Activated CD4-positive, alpha-beta T cell treated with anti-CD3 and anti-CD28 coated beads for 36 hours (primary cell): Measurements from ENCODE around the gene CFAP100. TPM values are rescaled to one million over a fixed set of nuclear protein-coding genes. Genes with fewer than 3 reads are reported as not detected.

Experiments
- ATAC-seq: fragments of 200-7000 bp; cut with Tn5 transposase; one replicate; pipeline ENCODE4 v1.10.0; 2021; ENCODE audit warnings: mild to moderate bottlenecking, moderate library complexity
- CTCF ChIA-PET: fragments of 350-600 bp; sonication (Branson Sonifier 250); formaldehyde crosslinking; loops from one replicate; lab custom pipeline; 2021; ENCODE audit warnings: antibody characterized with exemption; lab: Charles Lee
- POLR2A ChIA-PET: fragments of 350-600 bp; sonication (Branson Sonifier 250); formaldehyde crosslinking; loops from one replicate; lab custom pipeline; 2021; ENCODE audit warnings: antibody characterized with exemption, inconsistent platforms; lab: Charles Lee
- DNase-seq: peaks from one replicate; pipeline ENCODE4 v3.0.0-alpha.2; 2020
- H3K27ac Mint-ChIP-seq: one replicate; pipeline ENCODE4 v1.8.0; 2021; ENCODE audit warnings: mixed read lengths
- H3K27me3 Mint-ChIP-seq: one replicate; pipeline ENCODE4 v1.8.0; 2021; ENCODE audit warnings: mixed read lengths
- H3K36me3 Mint-ChIP-seq: one replicate; pipeline ENCODE4 v1.8.0; 2021; ENCODE audit warnings: low read depth, mixed read lengths
- H3K4me1 Mint-ChIP-seq: one replicate; pipeline ENCODE4 v1.8.0; 2021; ENCODE audit warnings: mixed read lengths
- H3K4me3 Mint-ChIP-seq: one replicate; pipeline ENCODE4 v1.8.0; 2021; ENCODE audit warnings: mild to moderate bottlenecking, moderate library complexity, mixed read lengths
- H3K9me3 Mint-ChIP-seq: one replicate; pipeline ENCODE4 v1.8.0; 2021; ENCODE audit warnings: low read depth, mixed read lengths
- intact Hi-C, 2 experiments: fragments of 100-400 bp; cut with DNase I in 1 of 2; cut with micrococcal nuclease in 1 of 2; formaldehyde crosslinking; loops; one replicate each; pipeline versions ENCODE4 v1.14.2 to v1.15.1; 2022 to 2024; cut with DNase I, micrococcal nuclease
- total RNA-seq, 2 experiments: library from RNA; stranded (reverse); gene quantifications; one replicate each; pipeline ENCODE4 v1.2.3, GENCODE V29; 2021

CFAP100 gene
- total RNA-seq, 2 experiments from 2014 or later, result not detected

GRCh38 chr3:126450219-126450618 lies 55.5 kb downstream of the CFAP100 start:
- POLR2A ChIA-PET, result no interaction called here
- H3K4me3 Mint-ChIP-seq, result no peak overlapping the region
- H3K27me3 Mint-ChIP-seq, result no peaks in the 10 kb centered on the region
- CTCF ChIA-PET, result no interaction called here
- peaks cover 12% of the 10 kb centered on the region for H3K36me3 Mint-ChIP-seq
- no peak for ATAC-seq
- intact Hi-C loops, result no loop called here
- H3K9me3 Mint-ChIP-seq, result no peaks in the 10 kb centered on the region
- peaks cover 2% of the 10 kb centered on the region for H3K4me1 Mint-ChIP-seq
- no peak for DNase-seq
- H3K27ac Mint-ChIP-seq, result no peak overlapping the region

GRCh38 chr3:126450744-126451143 lies 56.0 kb downstream of the CFAP100 start:
- ChIA-PET POLR2A (no interaction called here), CTCF (interaction anchor here (0.7 kb wide), 1 partner anchor 62 kb away, joined by 3 read pairs; no protein-coding TSS in a partner anchor)
- Mint-ChIP-seq H3K36me3 (peaks cover 14% of the 10 kb centered on the region), H3K4me3 (no peak overlapping the region), H3K9me3 (no peaks in the 10 kb centered on the region), H3K4me1 (peaks cover 2% of the 10 kb centered on the region), H3K27me3 (no peaks in the 10 kb centered on the region), H3K27ac (no peak overlapping the region)
- intact Hi-C loops, result no loop called here
- ATAC-seq (no peak), DNase-seq (no peak)

DNA sequence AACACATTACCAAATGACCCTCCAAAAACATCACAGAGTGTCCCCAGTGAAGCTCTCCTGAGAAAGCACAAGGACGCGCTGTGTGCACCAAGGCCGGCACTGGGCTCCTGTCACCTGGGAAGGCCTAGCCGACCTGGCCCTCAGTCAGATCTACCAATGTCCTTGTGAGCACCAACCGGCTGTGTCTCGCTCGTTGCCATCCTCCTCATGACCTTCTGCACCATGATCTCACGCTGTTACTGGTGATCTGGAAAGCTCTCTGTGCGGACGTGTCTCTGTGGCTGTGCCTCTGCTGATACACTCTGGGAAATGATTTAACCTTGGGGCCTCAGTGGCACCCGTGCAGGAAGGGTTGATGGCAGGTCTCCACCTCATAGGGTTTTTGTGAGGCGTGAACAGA lies 56.8 kb downstream of the CFAP100 start:
- ChIA-PET CTCF (no interaction called here), POLR2A (no interaction called here)
- H3K4me3 Mint-ChIP-seq, result no peak overlapping the region
- intact Hi-C loops, result no loop called here
- no peaks in the 10 kb centered on the region for H3K9me3 Mint-ChIP-seq
- ATAC-seq, result no peak
- peaks cover 2% of the 10 kb centered on the region for H3K4me1 Mint-ChIP-seq
- no peaks in the 10 kb centered on the region for H3K27me3 Mint-ChIP-seq
- DNase-seq, result no peak
- no peak overlapping the region for H3K27ac Mint-ChIP-seq
- peaks cover 16% of the 10 kb centered on the region for H3K36me3 Mint-ChIP-seq

GRCh38 chr3:126452213-126452612 lies 57.5 kb downstream of the CFAP100 start:
- no peak overlapping the region for H3K27ac Mint-ChIP-seq
- H3K36me3 Mint-ChIP-seq, result peaks cover 21% of the 10 kb centered on the region
- intact Hi-C loops, result no loop called here
- H3K4me3 Mint-ChIP-seq, result no peak overlapping the region
- H3K4me1 Mint-ChIP-seq, result no peaks in the 10 kb centered on the region
- DNase-seq, result no peak
- ChIA-PET CTCF (interaction anchor here (0.7 kb wide), 1 partner anchor 135 kb away, joined by 4 read pairs; no protein-coding TSS in a partner anchor), POLR2A (no interaction called here)
- no peaks in the 10 kb centered on the region for H3K9me3 Mint-ChIP-seq
- ATAC-seq, result no peak
- H3K27me3 Mint-ChIP-seq, result no peaks in the 10 kb centered on the region

DNA sequence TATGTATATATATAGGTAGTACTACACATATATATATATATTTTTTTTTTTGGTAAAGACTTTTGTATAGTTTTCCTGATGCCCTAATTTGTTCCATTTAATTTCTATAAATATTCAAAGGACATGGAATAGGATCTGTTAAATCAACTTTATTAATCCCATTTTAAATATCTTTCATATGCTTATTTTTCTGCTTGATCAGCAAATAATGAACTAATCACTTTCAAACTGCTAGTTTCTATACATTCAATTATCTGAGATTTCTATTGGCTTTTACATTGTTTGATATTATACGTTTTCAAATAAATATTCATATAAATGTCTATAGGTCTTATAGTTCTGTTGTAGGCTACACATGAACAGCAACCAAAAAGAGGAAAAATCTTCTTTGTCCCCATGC lies 59.3 kb downstream of the CFAP100 start:
- intact Hi-C loops, result no loop called here

GRCh38 chr3:126454437-126455198 lies 59.9 kb downstream of the CFAP100 start:
- Mint-ChIP-seq H3K9me3 (no peaks in the 10 kb centered on the region), H3K36me3 (peaks cover 28% of the 10 kb centered on the region), H3K4me1 (no peaks in the 10 kb centered on the region), H3K27ac (no peak overlapping the region), H3K27me3 (no peaks in the 10 kb centered on the region), H3K4me3 (no peak overlapping the region)
- intact Hi-C loops, result no loop called here
- DNase-seq, result no peak
- no peak for ATAC-seq
- ChIA-PET POLR2A (no interaction called here), CTCF (interaction anchor here (1.0 kb wide), 1 partner anchor 17 kb away, joined by 3 read pairs; no protein-coding TSS in a partner anchor)

More for the DNA sequence above, 59.3 kb downstream of the CFAP100 start:
- no peak overlapping the region for H3K4me3 Mint-ChIP-seq
- H3K4me1 Mint-ChIP-seq, result no peaks in the 10 kb centered on the region
- H3K27me3 Mint-ChIP-seq, result no peaks in the 10 kb centered on the region
- POLR2A ChIA-PET, result no interaction called here
- CTCF ChIA-PET, result interaction anchor here (0.5 kb wide), 1 partner anchor 62 kb away, joined by 3 read pairs; no protein-coding TSS in a partner anchor
- DNase-seq, result no peak
- ATAC-seq, result no peak
- H3K36me3 Mint-ChIP-seq, result peaks cover 29% of the 10 kb centered on the region
- H3K27ac Mint-ChIP-seq, result no peak overlapping the region
- no peaks in the 10 kb centered on the region for H3K9me3 Mint-ChIP-seq

DNA sequence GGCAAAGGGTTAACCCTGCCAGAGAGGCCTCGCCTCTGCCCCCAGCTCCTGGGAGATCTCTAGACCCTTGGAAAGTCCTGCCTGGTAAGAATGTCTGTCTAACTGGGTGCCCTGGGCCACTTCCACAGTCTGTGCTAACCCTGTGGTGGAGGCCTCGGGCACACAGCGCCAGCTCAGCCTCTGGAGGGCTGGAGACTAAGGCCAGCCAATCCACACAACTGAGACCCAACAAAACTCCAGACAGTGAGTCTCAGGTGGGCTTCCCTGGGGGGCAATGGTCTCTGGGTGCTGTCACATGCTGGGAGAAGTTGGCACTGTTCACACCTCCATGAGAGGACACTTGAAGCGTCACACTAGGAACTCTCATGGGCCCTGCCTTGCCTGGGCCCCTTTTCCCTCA lies 61.5 kb downstream of the CFAP100 start:
- ChIA-PET CTCF (interaction anchor here (0.7 kb wide), 1 partner anchor 9 kb away, joined by 4 read pairs; no protein-coding TSS in a partner anchor), POLR2A (no interaction called here)
- Mint-ChIP-seq H3K36me3 (peaks cover 32% of the 10 kb centered on the region), H3K9me3 (no peaks in the 10 kb centered on the region), H3K4me1 (no peaks in the 10 kb centered on the region), H3K27ac (no peak overlapping the region), H3K27me3 (no peaks in the 10 kb centered on the region), H3K4me3 (no peak overlapping the region)
- intact Hi-C loops, result no loop called here
- DNase-seq, result no peak
- no peak for ATAC-seq

GRCh38 chr3:126456766-126457388 lies 62.2 kb downstream of the CFAP100 start:
- intact Hi-C loops, result no loop called here
- no peak overlapping the region for H3K27ac Mint-ChIP-seq
- CTCF ChIA-PET, result interaction anchor here (0.7 kb wide), 1 partner anchor 10 kb away, joined by 4 read pairs; no protein-coding TSS in a partner anchor
- ATAC-seq, result no peak
- DNase-seq, result no peak
- H3K9me3 Mint-ChIP-seq, result no peaks in the 10 kb centered on the region
- POLR2A ChIA-PET, result no interaction called here
- H3K4me3 Mint-ChIP-seq, result no peak overlapping the region
- H3K27me3 Mint-ChIP-seq, result no peaks in the 10 kb centered on the region
- H3K36me3 Mint-ChIP-seq, result peaks cover 35% of the 10 kb centered on the region
- H3K4me1 Mint-ChIP-seq, result no peaks in the 10 kb centered on the region

- intact Hi-C loops, result no loop called here
- ChIA-PET POLR2A (no interaction called here), CTCF (interaction anchor here (1.5 kb wide), 1 partner anchor 12 kb away, joined by 4 read pairs; no protein-coding TSS in a partner anchor)
- no peaks in the 10 kb centered on the region for H3K27me3 Mint-ChIP-seq
- no peaks in the 10 kb centered on the region for H3K9me3 Mint-ChIP-seq
- DNase-seq (no peak), ATAC-seq (no peak)
- H3K27ac Mint-ChIP-seq, result no peak overlapping the region
- peaks cover 35% of the 10 kb centered on the region for H3K36me3 Mint-ChIP-seq
- H3K4me1 Mint-ChIP-seq, result no peaks in the 10 kb centered on the region
- no peak overlapping the region for H3K4me3 Mint-ChIP-seq
These were observed 64.5 kb downstream of the CFAP100 start for GRCh38 chr3:126459111-126459762.

DNA sequence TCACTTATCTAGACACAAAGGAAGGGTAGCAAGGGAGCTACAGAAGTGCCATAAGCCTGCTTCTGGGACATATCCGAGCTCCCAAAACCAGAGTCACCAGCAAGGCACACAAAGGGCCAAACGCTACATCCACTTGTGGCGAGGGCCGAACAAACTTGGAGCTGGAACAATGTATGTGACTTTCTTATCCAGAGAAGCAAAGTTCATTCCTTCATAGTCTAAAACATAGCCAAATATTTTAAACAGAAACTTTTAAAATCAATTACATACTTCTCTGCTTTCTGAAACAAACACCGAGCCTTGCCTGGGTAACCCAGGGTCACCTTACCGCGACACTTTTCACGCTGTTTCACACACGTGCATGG lies 65.0 kb downstream of the CFAP100 start:
- H3K27me3 Mint-ChIP-seq, result no peaks in the 10 kb centered on the region
- ChIA-PET POLR2A (no interaction called here), CTCF (interaction anchor here (1.5 kb wide), 1 partner anchor 12 kb away, joined by 4 read pairs; no protein-coding TSS in a partner anchor)
- H3K36me3 Mint-ChIP-seq, result peaks cover 31% of the 10 kb centered on the region
- ATAC-seq (no peak), DNase-seq (no peak)
- no peak overlapping the region for H3K4me3 Mint-ChIP-seq
- H3K27ac Mint-ChIP-seq, result no peak overlapping the region
- no peaks in the 10 kb centered on the region for H3K4me1 Mint-ChIP-seq
- intact Hi-C loops, result no loop called here
- H3K9me3 Mint-ChIP-seq, result no peaks in the 10 kb centered on the region

DNA sequence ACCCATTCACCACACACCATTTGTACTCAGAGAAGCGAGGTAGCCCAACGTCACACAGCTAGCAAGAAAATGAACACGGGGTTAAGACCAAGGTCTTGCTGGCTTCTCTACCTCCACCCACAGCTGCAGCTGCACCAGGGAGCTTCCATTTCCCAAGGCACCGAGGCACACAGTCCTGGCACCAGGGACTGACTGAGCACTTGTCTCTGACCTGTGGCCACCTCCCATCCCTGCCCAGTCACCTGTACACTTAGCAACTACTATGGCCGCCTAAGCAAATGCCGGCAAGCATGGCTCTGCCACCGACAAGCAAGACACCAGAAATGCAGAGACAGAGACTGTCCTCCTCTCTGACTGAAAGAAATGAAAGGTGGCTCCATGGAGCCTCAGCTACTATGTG lies 65.7 kb downstream of the CFAP100 start:
- ChIA-PET POLR2A (no interaction called here), CTCF (interaction anchor here (1.5 kb wide), 1 partner anchor 11 kb away, joined by 4 read pairs; no protein-coding TSS in a partner anchor)
- Mint-ChIP-seq H3K27ac (no peak overlapping the region), H3K4me1 (no peaks in the 10 kb centered on the region), H3K27me3 (no peaks in the 10 kb centered on the region), H3K9me3 (no peaks in the 10 kb centered on the region), H3K4me3 (no peak overlapping the region), H3K36me3 (peaks cover 30% of the 10 kb centered on the region)
- DNase-seq (no peak), ATAC-seq (no peak)
- intact Hi-C loops, result no loop called here
